Thyroid gland (tissue), 4 donors: ENCODE results near the gene ENOX1.

Experiments
- POLR2A ChIP-seq, 2 donors: fragments of 450-650 bp; IDR thresholded peaks; one replicate each; pipeline ENCODE4 v1.6.1; 2017; ENCODE audit warnings: antibody characterized with exemption in 2 of 2, mild to moderate bottlenecking in 2 of 2, moderate library complexity in 1 of 2
- TF ChIP-seq, protein P1 (sequence below), 6 experiments: fragments of 200-600 bp in 3 of 6; fragments of 450-650 bp in 3 of 6; sonication (generic) in 3 of 6; IDR thresholded peaks; one replicate each; pipeline ENCODE4 v1.5.1; 2016 to 2019; ENCODE audit warnings: antibody characterized with exemption in 6 of 6, mild to moderate bottlenecking in 2 of 6, inconsistent platforms in 1 of 6, moderate library complexity in 1 of 6

DNA sequence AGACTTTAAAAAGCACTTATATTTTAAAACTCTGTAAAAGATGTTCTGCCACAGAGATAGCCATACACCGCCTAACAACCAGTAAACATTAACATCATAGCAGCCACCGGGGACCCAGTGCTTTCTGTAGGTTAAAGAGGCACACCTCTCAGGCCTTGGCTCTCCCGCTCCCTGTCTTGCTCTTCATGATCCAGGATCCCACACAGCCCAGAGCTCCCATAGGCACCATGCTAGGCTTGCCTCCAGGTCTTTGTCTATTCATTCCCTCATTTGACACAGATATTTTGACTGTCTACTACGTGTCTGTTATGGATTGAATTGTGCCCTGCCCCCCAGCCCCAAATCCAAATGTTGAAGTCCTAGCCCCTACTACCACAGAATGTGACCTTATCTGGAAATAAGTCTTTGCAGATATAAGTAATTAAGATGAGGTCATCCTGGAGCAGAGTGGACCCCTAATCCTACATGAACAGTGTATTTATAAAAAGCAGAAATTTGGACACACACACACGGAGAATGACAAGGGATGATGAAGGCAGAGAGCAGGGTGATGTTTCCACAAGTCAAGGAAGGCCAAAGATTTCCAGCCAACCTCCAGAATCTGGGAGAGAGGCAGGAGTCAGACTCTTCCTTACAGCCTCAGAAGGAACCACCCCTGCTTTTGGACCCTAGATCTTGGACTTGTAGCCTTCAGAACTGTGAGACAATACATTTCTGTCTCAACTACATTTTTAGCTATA, 490.8 kb downstream of the ENOX1 start:
- TF ChIP-seq POLR2A (IDR thresholded peaks at IDR 0.05) = no peak
- TF ChIP-seq, protein P1, sequence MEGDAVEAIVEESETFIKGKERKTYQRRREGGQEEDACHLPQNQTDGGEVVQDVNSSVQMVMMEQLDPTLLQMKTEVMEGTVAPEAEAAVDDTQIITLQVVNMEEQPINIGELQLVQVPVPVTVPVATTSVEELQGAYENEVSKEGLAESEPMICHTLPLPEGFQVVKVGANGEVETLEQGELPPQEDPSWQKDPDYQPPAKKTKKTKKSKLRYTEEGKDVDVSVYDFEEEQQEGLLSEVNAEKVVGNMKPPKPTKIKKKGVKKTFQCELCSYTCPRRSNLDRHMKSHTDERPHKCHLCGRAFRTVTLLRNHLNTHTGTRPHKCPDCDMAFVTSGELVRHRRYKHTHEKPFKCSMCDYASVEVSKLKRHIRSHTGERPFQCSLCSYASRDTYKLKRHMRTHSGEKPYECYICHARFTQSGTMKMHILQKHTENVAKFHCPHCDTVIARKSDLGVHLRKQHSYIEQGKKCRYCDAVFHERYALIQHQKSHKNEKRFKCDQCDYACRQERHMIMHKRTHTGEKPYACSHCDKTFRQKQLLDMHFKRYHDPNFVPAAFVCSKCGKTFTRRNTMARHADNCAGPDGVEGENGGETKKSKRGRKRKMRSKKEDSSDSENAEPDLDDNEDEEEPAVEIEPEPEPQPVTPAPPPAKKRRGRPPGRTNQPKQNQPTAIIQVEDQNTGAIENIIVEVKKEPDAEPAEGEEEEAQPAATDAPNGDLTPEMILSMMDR (IDR thresholded peaks at IDR 0.05) = no peak
